Mammary epithelial cell (primary cell): Measurements from ENCODE around the gene FANCG.

Experiments used
- EZH2 ChIP-seq: IDR thresholded peaks from 2 replicates; pipeline ENCODE4 v1.6.1; 2012; ENCODE audit warnings: low read length, inconsistent platforms, borderline replicate concordance
- TF ChIP-seq, protein P1 (sequence below), 2 donors: IDR thresholded peaks in 1 of 2; conservative IDR thresholded peaks in 1 of 2; 2 replicates each; pipeline ENCODE4 v1.5.1; 2011 to 2012; ENCODE audit warnings: inconsistent platforms in 2 of 2, low read length in 2 of 2, mild to moderate bottlenecking in 2 of 2, control low read depth in 1 of 2, low read depth in 1 of 2; ENCODE audit not compliant: insufficient read depth in 1 of 2; ENCODE audit errors: extremely low read depth in 1 of 2

DNA sequence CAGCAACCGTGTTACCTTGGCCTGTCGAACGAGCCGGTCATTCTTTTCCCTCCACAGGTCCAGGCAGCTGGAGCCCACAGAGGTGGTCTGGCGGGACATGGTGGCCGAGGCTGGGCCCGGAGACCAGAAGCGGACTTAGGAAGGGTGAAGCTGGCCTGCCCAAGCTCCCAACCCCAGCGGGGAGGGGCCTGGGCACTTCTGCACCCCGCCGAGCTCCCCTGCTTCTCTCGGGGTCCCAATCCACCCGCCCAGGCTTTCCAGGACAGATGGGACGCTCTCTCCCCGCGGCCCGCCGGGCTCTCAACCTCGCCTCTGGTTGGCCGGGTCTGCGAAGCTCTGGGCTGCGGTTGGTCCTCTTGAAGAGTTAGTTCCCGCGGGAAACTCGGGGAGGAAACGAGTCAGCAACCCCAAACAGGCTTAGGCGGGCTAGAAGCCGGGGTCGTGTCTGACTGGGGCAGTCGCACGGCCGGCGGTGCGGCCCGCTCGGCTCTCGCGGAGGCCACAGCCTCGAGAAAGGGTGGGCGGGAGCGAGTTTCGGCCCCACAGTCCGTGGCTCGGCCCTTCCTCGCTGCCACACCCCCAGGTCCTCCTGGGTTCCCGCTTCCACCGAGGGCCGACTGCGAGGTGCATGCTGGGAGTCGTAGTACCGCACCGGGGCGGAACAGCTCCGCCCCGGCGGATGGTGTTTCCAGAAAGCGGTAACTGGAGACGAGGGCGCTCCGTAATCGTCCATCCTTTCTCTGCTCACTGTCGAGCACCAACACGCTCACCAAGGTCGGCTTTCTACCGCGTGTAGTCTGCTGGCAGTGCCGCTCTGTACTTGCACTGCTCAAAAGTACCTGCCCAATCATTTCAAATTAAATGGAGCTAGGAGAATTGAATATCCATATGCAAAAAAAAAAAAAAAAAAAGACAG, at the start of gene FANCG:
- TF ChIP-seq, protein P1, sequence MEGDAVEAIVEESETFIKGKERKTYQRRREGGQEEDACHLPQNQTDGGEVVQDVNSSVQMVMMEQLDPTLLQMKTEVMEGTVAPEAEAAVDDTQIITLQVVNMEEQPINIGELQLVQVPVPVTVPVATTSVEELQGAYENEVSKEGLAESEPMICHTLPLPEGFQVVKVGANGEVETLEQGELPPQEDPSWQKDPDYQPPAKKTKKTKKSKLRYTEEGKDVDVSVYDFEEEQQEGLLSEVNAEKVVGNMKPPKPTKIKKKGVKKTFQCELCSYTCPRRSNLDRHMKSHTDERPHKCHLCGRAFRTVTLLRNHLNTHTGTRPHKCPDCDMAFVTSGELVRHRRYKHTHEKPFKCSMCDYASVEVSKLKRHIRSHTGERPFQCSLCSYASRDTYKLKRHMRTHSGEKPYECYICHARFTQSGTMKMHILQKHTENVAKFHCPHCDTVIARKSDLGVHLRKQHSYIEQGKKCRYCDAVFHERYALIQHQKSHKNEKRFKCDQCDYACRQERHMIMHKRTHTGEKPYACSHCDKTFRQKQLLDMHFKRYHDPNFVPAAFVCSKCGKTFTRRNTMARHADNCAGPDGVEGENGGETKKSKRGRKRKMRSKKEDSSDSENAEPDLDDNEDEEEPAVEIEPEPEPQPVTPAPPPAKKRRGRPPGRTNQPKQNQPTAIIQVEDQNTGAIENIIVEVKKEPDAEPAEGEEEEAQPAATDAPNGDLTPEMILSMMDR (conservative IDR thresholded peaks at IDR 0.05 in 1 of 2, IDR thresholded peaks at IDR 0.05 in 1 of 2; ENCODE audit: extremely low read depth in 1 of 2, insufficient read depth in 1 of 2, low read depth in 1 of 2, low read length in 2 of 2) = no peak
- no peak for TF ChIP-seq EZH2
